Smooth muscle cell (in vitro differentiated cells): ENCODE measurements around the gene SSR1. TPM values are rescaled to one million over a fixed set of nuclear protein-coding genes. Genes with fewer than 3 reads are reported as not detected.
"Not testable (repeated sequence)": the region's sequence is repeated elsewhere in the genome, so short reads cannot be mapped to it uniquely, and the experiment has no call there.

ENCODE experiments used
- DNase-seq: peaks from one replicate; lab custom pipeline; 2025; ENCODE audit not compliant: unreplicated experiment; lab: John Stamatoyannopoulos, UW
- H2AFZ ChIP-seq: fragments of 200-600 bp; sonication (generic); 2 replicates; pipeline ENCODE4 v1.6.0; 2016; ENCODE audit warnings: antibody characterized with exemption, low read depth, mild to moderate bottlenecking
- H3F3A ChIP-seq: fragments of 200-600 bp; sonication (generic); 2 replicates; pipeline ENCODE4 v1.6.0; 2017; ENCODE audit warnings: antibody characterized with exemption, low read depth
- H3K27ac ChIP-seq: fragments of 200-600 bp; sonication (generic); 2 replicates; pipeline ENCODE4 v1.5.1; 2016; ENCODE audit warnings: low read depth, mild to moderate bottlenecking
- H3K27me3 ChIP-seq: fragments of 200-600 bp; sonication (generic); 2 replicates; pipeline ENCODE4 v1.6.1; 2016; ENCODE audit warnings: low read depth, mild to moderate bottlenecking
- H3K36me3 ChIP-seq: fragments of 200-600 bp; sonication (generic); 2 replicates; pipeline ENCODE4 v1.5.1; 2016; ENCODE audit warnings: low read depth
- H3K4me1 ChIP-seq: fragments of 200-600 bp; sonication (generic); 2 replicates; pipeline ENCODE4 v1.5.1; 2016; ENCODE audit warnings: low read depth
- H3K4me2 ChIP-seq: fragments of 200-600 bp; sonication (generic); 2 replicates; pipeline ENCODE4 v1.6.0; 2016; ENCODE audit warnings: mild to moderate bottlenecking
- H3K4me3 ChIP-seq: fragments of 200-600 bp; sonication (generic); 2 replicates; pipeline ENCODE4 v1.5.1; 2016; ENCODE audit warnings: mild to moderate bottlenecking
- H3K79me2 ChIP-seq: fragments of 200-600 bp; sonication (generic); 2 replicates; pipeline ENCODE4 v1.6.0; 2016; ENCODE audit warnings: low read depth, mild to moderate bottlenecking
- H3K9ac ChIP-seq: fragments of 200-600 bp; sonication (generic); 2 replicates; pipeline ENCODE4 v1.6.0; 2016; ENCODE audit warnings: low read depth
- H3K9me3 ChIP-seq: fragments of 200-600 bp; sonication (generic); replicated peaks from 2 replicates; pipeline ENCODE4 v1.5.1; 2016; ENCODE audit warnings: low read depth
- H4K20me1 ChIP-seq: fragments of 200-600 bp; sonication (generic); 2 replicates; pipeline ENCODE4 v1.6.0; 2016; ENCODE audit warnings: low read depth
- WGBS: methylation state at CpG from one replicate; pipeline ENCODE4 v1.1.7; 2016; ENCODE audit warnings: low lambda C conversion rate; 5-methylcytosine and 5-hydroxymethylcytosine counted together
- polyA plus RNA-seq: library from polyadenylated mRNA; unstranded; fragments of >200 nt; fragmentation: Nextera tagmentation; extraction: Ambion mirVana; gene quantifications from 2 replicates; pipeline ENCODE4 v1.2.1, GENCODE V29; 2016
- total RNA-seq: library from RNA; depleted of rRNA; stranded (reverse); fragments of >200 nt; gene quantifications from 2 replicates; pipeline ENCODE4 v1.2.3, GENCODE V29; 2014
- TF ChIP-seq, protein P1 (sequence below): fragments of 200-600 bp; sonication (generic); IDR thresholded peaks from 2 replicates; pipeline ENCODE4 v1.5.1; 2017; ENCODE audit warnings: borderline replicate concordance, mild to moderate bottlenecking, antibody characterized with exemption; ENCODE audit not compliant: insufficient read depth, poor library complexity, severe bottlenecking

The SSR1 gene
- total and polyA plus RNA-seq, 2 experiments from 2014 or later: 304 to 306 TPM

DNA sequence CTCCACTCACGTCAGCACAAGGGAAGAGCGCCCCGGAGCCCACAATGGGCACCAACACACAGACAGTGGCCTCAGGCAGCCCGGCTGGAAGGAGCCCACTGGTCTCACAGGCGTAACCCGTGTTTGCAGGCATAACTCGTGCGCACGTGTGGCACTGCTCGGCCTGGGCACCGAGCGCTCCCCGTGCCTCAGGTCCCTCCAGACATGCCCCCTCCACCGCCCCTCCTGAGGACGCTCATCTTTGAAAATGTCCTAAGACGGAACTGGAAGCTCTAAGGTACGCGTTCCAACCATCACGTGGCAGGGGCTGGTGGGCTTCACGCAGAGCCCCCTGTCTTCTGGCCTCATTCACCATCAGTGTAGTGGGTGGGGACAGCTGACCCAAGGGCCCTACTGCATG lies 44.6 kb downstream of the SSR1 start:
- H3K9ac ChIP-seq: no peak overlapping the region

DNA sequence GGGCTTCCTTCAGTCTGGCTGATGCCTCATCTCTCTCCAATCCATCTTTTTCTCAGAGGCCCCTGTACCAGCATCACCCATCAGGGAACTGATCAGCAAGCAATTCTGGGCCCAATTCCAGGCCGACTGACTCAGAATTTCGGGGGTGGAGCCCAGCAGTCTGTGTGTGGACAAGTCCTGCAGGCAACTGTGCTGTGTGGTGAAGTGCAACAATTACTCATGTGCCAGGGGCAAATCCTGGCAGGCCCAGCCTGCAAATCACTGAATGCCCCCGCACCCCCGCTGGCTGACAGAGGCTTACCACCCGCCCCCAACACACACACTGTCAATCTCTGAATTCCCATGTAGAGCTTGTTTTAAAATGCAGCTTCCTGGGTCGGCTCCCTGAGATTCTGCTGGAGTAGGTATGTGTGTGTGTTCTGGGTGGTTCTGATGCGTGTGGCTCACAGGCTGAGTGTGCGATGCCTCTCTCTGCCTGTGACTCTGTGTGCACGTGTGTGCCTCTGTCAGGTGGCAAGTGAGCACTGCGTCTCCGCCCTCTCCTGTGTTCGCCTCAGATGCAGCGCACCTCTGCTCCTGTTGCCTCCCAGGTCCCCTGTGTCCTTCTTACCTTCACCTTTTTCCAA lies 45.4 kb downstream of the SSR1 start:
- Histone ChIP-seq H3F3A (no peaks in the 10 kb centered on the region), H3K36me3 (no peaks in the 10 kb centered on the region), H3K4me3 (no peak overlapping the region), H3K27ac (peak overlapping the region; percentile 24), H3K79me2 (no peaks in the 10 kb centered on the region), H3K4me2 (peak overlapping the region; percentile 36), H2AFZ (no peak overlapping the region), H3K9me3 (no peaks in the 10 kb centered on the region), H3K27me3 (no peaks in the 10 kb centered on the region), H3K9ac (no peak overlapping the region), H4K20me1 (no peaks in the 10 kb centered on the region), H3K4me1 (no peaks in the 10 kb centered on the region)
- TF ChIP-seq, protein P1, sequence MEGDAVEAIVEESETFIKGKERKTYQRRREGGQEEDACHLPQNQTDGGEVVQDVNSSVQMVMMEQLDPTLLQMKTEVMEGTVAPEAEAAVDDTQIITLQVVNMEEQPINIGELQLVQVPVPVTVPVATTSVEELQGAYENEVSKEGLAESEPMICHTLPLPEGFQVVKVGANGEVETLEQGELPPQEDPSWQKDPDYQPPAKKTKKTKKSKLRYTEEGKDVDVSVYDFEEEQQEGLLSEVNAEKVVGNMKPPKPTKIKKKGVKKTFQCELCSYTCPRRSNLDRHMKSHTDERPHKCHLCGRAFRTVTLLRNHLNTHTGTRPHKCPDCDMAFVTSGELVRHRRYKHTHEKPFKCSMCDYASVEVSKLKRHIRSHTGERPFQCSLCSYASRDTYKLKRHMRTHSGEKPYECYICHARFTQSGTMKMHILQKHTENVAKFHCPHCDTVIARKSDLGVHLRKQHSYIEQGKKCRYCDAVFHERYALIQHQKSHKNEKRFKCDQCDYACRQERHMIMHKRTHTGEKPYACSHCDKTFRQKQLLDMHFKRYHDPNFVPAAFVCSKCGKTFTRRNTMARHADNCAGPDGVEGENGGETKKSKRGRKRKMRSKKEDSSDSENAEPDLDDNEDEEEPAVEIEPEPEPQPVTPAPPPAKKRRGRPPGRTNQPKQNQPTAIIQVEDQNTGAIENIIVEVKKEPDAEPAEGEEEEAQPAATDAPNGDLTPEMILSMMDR: no peak
- WGBS: 66% methylated on average over 13 of the region's 13 CpGs
- DNase-seq: peak; percentile 24

More for the DNA sequence above, 44.6 kb downstream of the SSR1 start:
- no peaks in the 10 kb centered on the region for H3K36me3 ChIP-seq
- no peaks in the 10 kb centered on the region for H4K20me1 ChIP-seq
- no peaks in the 10 kb centered on the region for H3K9me3 ChIP-seq
- no peak for DNase-seq
- no peaks in the 10 kb centered on the region for H3F3A ChIP-seq
- 95% methylated on average over 20 of the region's 20 CpGs for WGBS
- no peaks in the 10 kb centered on the region for H3K79me2 ChIP-seq
- no peak overlapping the region for H3K4me2 ChIP-seq
- no peak overlapping the region for H2AFZ ChIP-seq
- TF ChIP-seq, protein P1: no peak
- H3K27me3 ChIP-seq: no peaks in the 10 kb centered on the region
- no peak overlapping the region for H3K4me3 ChIP-seq
- no peaks in the 10 kb centered on the region for H3K4me1 ChIP-seq
- H3K27ac ChIP-seq: no peak overlapping the region

DNA sequence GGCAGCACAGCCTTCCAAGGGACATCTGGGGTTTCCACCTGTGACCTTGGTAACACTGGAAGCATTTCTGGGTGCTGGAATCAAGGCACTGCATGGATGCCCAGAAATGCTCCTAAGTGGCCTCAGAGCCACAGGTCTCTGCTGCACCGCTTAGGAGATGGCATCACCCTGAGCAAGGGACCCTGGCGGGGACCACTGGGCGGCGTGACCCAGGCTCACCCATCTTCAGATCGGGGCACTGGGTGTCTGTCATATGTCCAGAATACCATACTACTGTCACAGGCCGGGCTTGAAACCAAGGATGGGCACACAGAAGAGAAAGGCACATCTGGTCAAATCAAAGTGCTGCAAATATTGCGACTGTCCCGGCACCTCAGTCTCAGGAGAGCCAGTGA lies 45.9 kb downstream of the SSR1 start:
- Histone ChIP-seq H3K27ac (no peak overlapping the region), H4K20me1 (no peaks in the 10 kb centered on the region), H3K4me1 (no peaks in the 10 kb centered on the region), H3K36me3 (no peaks in the 10 kb centered on the region), H3K79me2 (no peaks in the 10 kb centered on the region), H3K4me2 (no peak overlapping the region), H3K4me3 (no peak overlapping the region), H3F3A (no peaks in the 10 kb centered on the region), H3K9ac (no peak overlapping the region), H3K27me3 (no peaks in the 10 kb centered on the region), H3K9me3 (no peaks in the 10 kb centered on the region), H2AFZ (no peak overlapping the region)
- no peak for DNase-seq
- TF ChIP-seq, protein P1: no peak
- WGBS: 97% methylated on average over 7 of the region's 8 CpGs

DNA sequence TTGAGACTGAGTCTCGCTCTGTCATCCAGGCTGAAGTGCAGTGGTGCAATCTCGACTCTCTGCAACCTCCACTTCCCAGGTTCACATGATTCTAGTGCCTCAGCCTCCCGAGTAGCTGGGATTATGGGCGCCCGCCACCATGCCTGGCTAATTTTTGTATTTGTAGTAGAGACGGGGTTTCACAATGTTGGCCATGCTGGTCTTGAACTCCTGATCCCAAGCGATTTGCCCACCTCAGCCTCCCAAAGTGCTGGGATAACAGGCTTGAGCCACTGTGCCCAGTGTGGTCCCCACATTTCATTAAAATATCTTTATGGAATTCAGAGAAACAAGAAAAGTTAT lies 47.6 kb downstream of the SSR1 start:
- not testable (repeated sequence) for H3K79me2 ChIP-seq, H3K4me3 ChIP-seq, H4K20me1 ChIP-seq, H3F3A ChIP-seq, DNase-seq, H3K27ac ChIP-seq, H3K9ac ChIP-seq, H3K9me3 ChIP-seq, H3K4me2 ChIP-seq, H2AFZ ChIP-seq, H3K27me3 ChIP-seq, H3K36me3 ChIP-seq
- 96% methylated on average over 7 of the region's 7 CpGs for WGBS
- H3K4me1 ChIP-seq: peaks cover 10% of the 10 kb centered on the region
